ENCODE measurements around the gene NTN1. TPM values are rescaled to one million over a fixed set of nuclear protein-coding genes. Genes with fewer than 3 reads are reported as not detected.
A peak's percentile ranks its signal among the peaks of the same experiment; 100 is the strongest.

NTN1 gene
- total and polyA plus RNA-seq, 4 donors: 18.7 to 137 (median 60.1) TPM

DNA sequence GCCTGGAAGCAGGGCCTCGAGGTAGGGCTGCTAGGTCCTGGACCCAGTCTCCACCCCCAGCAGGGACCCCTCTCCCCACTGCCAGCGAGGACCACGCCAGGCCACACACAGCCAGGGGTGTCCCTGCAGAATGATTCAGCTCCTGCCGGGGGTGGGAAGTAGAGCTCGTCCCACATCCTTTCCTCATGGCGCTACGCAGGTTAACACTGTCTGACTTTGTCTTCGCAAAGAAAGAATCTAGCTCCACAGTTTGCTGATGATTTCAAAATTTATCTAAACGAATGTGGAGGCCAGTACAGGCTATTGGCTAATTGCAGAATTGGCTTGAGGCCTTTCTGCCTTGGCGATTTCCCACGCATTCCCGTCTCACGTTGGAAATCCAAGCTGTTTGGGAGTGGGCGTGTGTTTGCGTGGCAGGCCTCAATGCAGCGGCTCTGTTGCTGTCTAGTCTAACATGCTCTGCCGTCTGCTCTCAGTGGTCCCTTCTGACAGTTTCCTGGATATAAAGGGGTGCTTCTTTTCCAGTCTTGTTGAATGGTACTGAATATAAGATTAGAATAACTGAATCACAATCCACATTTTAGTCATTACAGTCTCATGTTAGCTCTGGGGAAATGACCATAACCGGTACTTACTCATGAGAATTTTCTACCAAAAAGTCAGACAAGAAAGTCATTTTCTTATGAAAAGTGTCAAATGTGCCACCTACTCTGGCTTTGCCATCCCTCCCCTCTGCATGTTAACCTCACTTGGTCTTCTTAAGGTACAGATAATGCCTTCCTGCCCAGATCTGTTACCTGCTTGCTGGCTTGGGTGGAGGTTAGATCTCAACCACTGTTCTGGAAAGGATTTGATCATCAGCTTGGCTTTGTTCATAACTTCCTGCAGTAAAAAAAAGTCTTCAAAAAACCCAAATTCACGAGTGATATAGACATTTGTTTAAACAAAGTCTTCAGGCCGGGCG lies 252.4 kb downstream of the NTN1 start:
- no peaks in the 10 kb centered on the region for H3K9me3 ChIP-seq (ENCODE audit: control insufficient read depth, insufficient read depth, low read length)
- H3K4me1 ChIP-seq (ENCODE audit: control insufficient read depth, insufficient read depth, low read length): peaks cover 24% of the 10 kb centered on the region
- WGBS (ENCODE audit: insufficient coverage): 73% methylated on average over 16 of the region's 21 CpGs
- no peaks in the 10 kb centered on the region for H3K36me3 ChIP-seq (ENCODE audit: control insufficient read depth, insufficient read depth, low read length)
- DNase-seq (ENCODE audit: low read depth in 4 of 6, low spot score in 6 of 6): peak in 1 of 6 donors; percentile 36
- H3K4me3 ChIP-seq (ENCODE audit: low read depth, low read length): no peak overlapping the region
- H3K27ac ChIP-seq (ENCODE audit: low read depth, low read length): no peak overlapping the region
- H3K27me3 ChIP-seq (ENCODE audit: control insufficient read depth, insufficient read depth, low read length): no peaks in the 10 kb centered on the region

- Histone ChIP-seq H3K36me3 (ENCODE audit: control insufficient read depth, insufficient read depth, low read length) (no peaks in the 10 kb centered on the region), H3K9me3 (ENCODE audit: control insufficient read depth, insufficient read depth, low read length) (no peaks in the 10 kb centered on the region), H3K4me3 (ENCODE audit: low read depth, low read length) (no peak overlapping the region), H3K4me1 (ENCODE audit: control insufficient read depth, insufficient read depth, low read length) (peaks cover 24% of the 10 kb centered on the region), H3K27me3 (ENCODE audit: control insufficient read depth, insufficient read depth, low read length) (no peaks in the 10 kb centered on the region), H3K27ac (ENCODE audit: low read depth, low read length) (no peak overlapping the region)
- WGBS (ENCODE audit: insufficient coverage): 100% methylated on average over 7 of the region's 9 CpGs
- no peak for DNase-seq (ENCODE audit: low read depth in 4 of 6, low spot score in 6 of 6)
Observed at GRCh38 chr17:9274973-9275372, 253.7 kb downstream of the NTN1 start.

DNA sequence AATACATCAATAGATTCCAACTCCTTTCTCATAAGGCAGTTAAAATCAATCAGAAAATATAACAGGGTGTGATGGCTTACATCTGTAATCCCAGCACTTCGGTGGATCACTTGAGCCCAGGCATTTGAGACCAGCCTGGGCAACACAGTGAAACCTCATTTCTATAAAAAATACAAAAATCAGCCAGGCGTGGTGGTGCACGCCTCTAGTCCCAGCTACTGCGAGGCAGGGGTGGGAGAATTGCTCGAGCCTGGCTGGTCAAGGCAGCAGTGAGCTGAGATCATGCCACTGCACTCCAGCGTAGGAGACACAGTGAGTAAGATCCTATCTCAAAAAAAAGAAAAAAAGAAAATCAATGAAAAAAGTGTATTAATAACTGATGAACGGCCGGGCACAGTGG lies 258.6 kb downstream of the NTN1 start:
- no peaks in the 10 kb centered on the region for H3K9me3 ChIP-seq (ENCODE audit: control insufficient read depth, insufficient read depth, low read length)
- H3K27me3 ChIP-seq (ENCODE audit: control insufficient read depth, insufficient read depth, low read length): no peaks in the 10 kb centered on the region
- H3K36me3 ChIP-seq (ENCODE audit: control insufficient read depth, insufficient read depth, low read length): no peaks in the 10 kb centered on the region
- WGBS (ENCODE audit: insufficient coverage): 98% methylated on average over 4 of the region's 8 CpGs
- H3K27ac ChIP-seq (ENCODE audit: low read depth, low read length): no peak overlapping the region
- H3K4me1 ChIP-seq (ENCODE audit: control insufficient read depth, insufficient read depth, low read length): no peaks in the 10 kb centered on the region
- no peak for DNase-seq (ENCODE audit: low read depth in 4 of 6, low spot score in 6 of 6)
- H3K4me3 ChIP-seq (ENCODE audit: low read depth, low read length): no peak overlapping the region

GRCh38 chr17:9283909-9284308 lies 262.6 kb downstream of the NTN1 start:
- Histone ChIP-seq H3K27ac (ENCODE audit: low read depth, low read length) (no peak overlapping the region), H3K27me3 (ENCODE audit: control insufficient read depth, insufficient read depth, low read length) (no peaks in the 10 kb centered on the region), H3K4me1 (ENCODE audit: control insufficient read depth, insufficient read depth, low read length) (peaks cover 3% of the 10 kb centered on the region), H3K9me3 (ENCODE audit: control insufficient read depth, insufficient read depth, low read length) (no peaks in the 10 kb centered on the region), H3K36me3 (ENCODE audit: control insufficient read depth, insufficient read depth, low read length) (no peaks in the 10 kb centered on the region), H3K4me3 (ENCODE audit: low read depth, low read length) (no peak overlapping the region)
- no peak for DNase-seq (ENCODE audit: low read depth in 4 of 6, low spot score in 6 of 6)
- WGBS (ENCODE audit: insufficient coverage): no CpG with 5 or more reads among the region's 2 CpGs

GRCh38 chr17:9284884-9285283 lies 263.6 kb downstream of the NTN1 start:
- WGBS (ENCODE audit: insufficient coverage): 63% methylated on average over 2 of the region's 4 CpGs
- no peaks in the 10 kb centered on the region for H3K36me3 ChIP-seq (ENCODE audit: control insufficient read depth, insufficient read depth, low read length)

GRCh38 chr17:9285602-9286427 lies 264.5 kb downstream of the NTN1 start:
- H3K36me3 ChIP-seq (ENCODE audit: control insufficient read depth, insufficient read depth, low read length): no peaks in the 10 kb centered on the region
- no peak overlapping the region for H3K27ac ChIP-seq (ENCODE audit: low read depth, low read length)
- H3K27me3 ChIP-seq (ENCODE audit: control insufficient read depth, insufficient read depth, low read length): no peaks in the 10 kb centered on the region
- WGBS (ENCODE audit: insufficient coverage): 67% methylated on average over 3 of the region's 14 CpGs
- DNase-seq (ENCODE audit: low read depth in 4 of 6, low spot score in 6 of 6): no peak
- peaks cover 3% of the 10 kb centered on the region for H3K4me1 ChIP-seq (ENCODE audit: control insufficient read depth, insufficient read depth, low read length)
- H3K4me3 ChIP-seq (ENCODE audit: low read depth, low read length): no peak overlapping the region
- H3K9me3 ChIP-seq (ENCODE audit: control insufficient read depth, insufficient read depth, low read length): no peaks in the 10 kb centered on the region

More at GRCh38 chr17:9284884-9285283, 263.6 kb downstream of the NTN1 start:
- H3K4me3 ChIP-seq (ENCODE audit: low read depth, low read length): no peak overlapping the region
- no peaks in the 10 kb centered on the region for H3K27me3 ChIP-seq (ENCODE audit: control insufficient read depth, insufficient read depth, low read length)
- H3K9me3 ChIP-seq (ENCODE audit: control insufficient read depth, insufficient read depth, low read length): no peaks in the 10 kb centered on the region
- H3K27ac ChIP-seq (ENCODE audit: low read depth, low read length): no peak overlapping the region
- DNase-seq (ENCODE audit: low read depth in 4 of 6, low spot score in 6 of 6): no peak
- H3K4me1 ChIP-seq (ENCODE audit: control insufficient read depth, insufficient read depth, low read length): peaks cover 3% of the 10 kb centered on the region

DNA sequence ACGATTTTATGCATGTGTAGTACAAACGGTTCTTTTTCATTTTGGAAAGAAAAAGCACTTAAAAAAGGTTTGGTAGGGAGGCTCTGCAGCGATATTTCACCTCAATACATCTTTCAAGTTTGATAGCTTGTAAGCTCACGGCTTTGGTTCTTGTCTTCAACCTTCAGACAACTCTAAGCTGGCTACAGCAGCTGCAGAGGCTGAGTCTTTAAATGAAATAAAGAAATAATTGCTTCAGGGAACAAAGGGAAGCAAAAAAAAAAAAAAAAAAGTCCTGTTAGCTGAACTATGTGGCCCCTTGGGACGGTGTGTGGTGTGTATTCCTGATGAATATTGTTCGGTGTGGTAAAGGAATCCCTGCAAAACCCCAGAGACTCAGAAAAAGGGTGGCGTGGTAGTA lies 265.1 kb downstream of the NTN1 start:
- WGBS (ENCODE audit: insufficient coverage): 64% methylated on average over 3 of the region's 7 CpGs
- DNase-seq (ENCODE audit: low read depth in 4 of 6, low spot score in 6 of 6): peak in 1 of 6 donors; percentile 37
- Histone ChIP-seq H3K27me3 (ENCODE audit: control insufficient read depth, insufficient read depth, low read length) (no peaks in the 10 kb centered on the region), H3K27ac (ENCODE audit: low read depth, low read length) (no peak overlapping the region), H3K9me3 (ENCODE audit: control insufficient read depth, insufficient read depth, low read length) (no peaks in the 10 kb centered on the region), H3K36me3 (ENCODE audit: control insufficient read depth, insufficient read depth, low read length) (no peaks in the 10 kb centered on the region), H3K4me3 (ENCODE audit: low read depth, low read length) (no peak overlapping the region), H3K4me1 (ENCODE audit: control insufficient read depth, insufficient read depth, low read length) (peaks cover 3% of the 10 kb centered on the region)

DNA sequence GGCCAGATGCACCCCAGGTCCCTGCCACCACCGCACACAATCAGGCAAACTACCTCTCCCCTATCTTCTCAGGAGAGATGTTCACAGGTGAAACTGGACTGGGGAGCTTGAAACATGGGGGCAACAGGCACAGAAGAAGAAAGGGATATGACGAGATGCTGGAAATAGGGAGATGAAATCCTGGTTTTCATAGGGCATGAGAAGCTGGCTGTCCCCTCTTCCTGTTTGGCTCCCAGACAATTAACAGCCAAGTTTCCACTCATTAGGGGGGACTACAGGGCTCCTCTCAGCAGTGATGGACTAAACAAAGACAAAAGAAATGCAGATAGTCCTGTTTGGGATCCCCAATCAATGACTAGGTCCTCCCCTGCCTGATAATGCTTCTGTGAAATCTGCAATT lies 266.0 kb downstream of the NTN1 start:
- no CpG with 5 or more reads among the region's 2 CpGs for WGBS (ENCODE audit: insufficient coverage)
- no peak for DNase-seq (ENCODE audit: low read depth in 4 of 6, low spot score in 6 of 6)
- no peaks in the 10 kb centered on the region for H3K27me3 ChIP-seq (ENCODE audit: control insufficient read depth, insufficient read depth, low read length)
- H3K4me1 ChIP-seq (ENCODE audit: control insufficient read depth, insufficient read depth, low read length): peaks cover 8% of the 10 kb centered on the region
- no peaks in the 10 kb centered on the region for H3K36me3 ChIP-seq (ENCODE audit: control insufficient read depth, insufficient read depth, low read length)
- no peak overlapping the region for H3K4me3 ChIP-seq (ENCODE audit: low read depth, low read length)
- no peak overlapping the region for H3K27ac ChIP-seq (ENCODE audit: low read depth, low read length)
- H3K9me3 ChIP-seq (ENCODE audit: control insufficient read depth, insufficient read depth, low read length): no peaks in the 10 kb centered on the region

GRCh38 chr17:9290226-9290613 lies 268.9 kb downstream of the NTN1 start:
- 92% methylated on average over 4 of the region's 7 CpGs for WGBS (ENCODE audit: insufficient coverage)
- H3K4me1 ChIP-seq (ENCODE audit: control insufficient read depth, insufficient read depth, low read length): peaks cover 8% of the 10 kb centered on the region
- no peak overlapping the region for H3K4me3 ChIP-seq (ENCODE audit: low read depth, low read length)
- no peaks in the 10 kb centered on the region for H3K36me3 ChIP-seq (ENCODE audit: control insufficient read depth, insufficient read depth, low read length)
- H3K27me3 ChIP-seq (ENCODE audit: control insufficient read depth, insufficient read depth, low read length): no peaks in the 10 kb centered on the region
- no peaks in the 10 kb centered on the region for H3K9me3 ChIP-seq (ENCODE audit: control insufficient read depth, insufficient read depth, low read length)
- H3K27ac ChIP-seq (ENCODE audit: low read depth, low read length): no peak overlapping the region
- DNase-seq (ENCODE audit: low read depth in 4 of 6, low spot score in 6 of 6): no peak
